MCF 10A (cell line): ENCODE results near the gene DGKI. TPM values are rescaled to one million over a fixed set of nuclear protein-coding genes. Genes with fewer than 3 reads are reported as not detected.

Experiments
- BruUV-seq: library from RNA; stranded (reverse); fragments of 400-500 nt; replicated peaks from 2 replicates; lab custom pipeline; 2021; lab: Mats Ljungman, UMichigan
- CTCF ChIA-PET: fragments of 300-600 bp; sonication (Branson Sonifier 250); formaldehyde crosslinking; extraction: SDS; loops from one replicate; lab custom pipeline; 2021; ENCODE audit warnings: antibody characterized with exemption, inconsistent platforms; lab: Yijun Ruan, JAX
- POLR2A ChIA-PET: fragments of 300-600, 350-650 bp; sonication (Branson Sonifier 250); formaldehyde crosslinking; extraction: SDS; loops from one replicate; lab custom pipeline; 2020; ENCODE audit warnings: antibody characterized with exemption, inconsistent platforms; lab: Yijun Ruan, JAX
- DNase-seq: peaks from one replicate; pipeline ENCODE4 v3.0.0-alpha.2; 2018; ENCODE audit not compliant: unreplicated experiment
- H3K27ac Mint-ChIP-seq: one replicate; pipeline ENCODE4 v1.8.0; 2022; ENCODE audit warnings: mild to moderate bottlenecking, low read depth, mixed read lengths; ENCODE audit not compliant: unreplicated experiment
- H3K27me3 Mint-ChIP-seq: one replicate; pipeline ENCODE4 v1.8.0; 2022; ENCODE audit warnings: mixed read lengths; ENCODE audit not compliant: insufficient read depth, unreplicated experiment
- H3K36me3 Mint-ChIP-seq: one replicate; pipeline ENCODE4 v1.8.0; 2022; ENCODE audit warnings: mild to moderate bottlenecking, moderate library complexity, mixed read lengths; ENCODE audit not compliant: insufficient read depth, unreplicated experiment
- H3K4me1 Mint-ChIP-seq: one replicate; pipeline ENCODE4 v1.8.0; 2022; ENCODE audit warnings: mixed read lengths; ENCODE audit not compliant: insufficient read depth, unreplicated experiment
- H3K4me3 Mint-ChIP-seq: one replicate; pipeline ENCODE4 v1.8.0; 2022; ENCODE audit warnings: mild to moderate bottlenecking, moderate library complexity, mixed read lengths; ENCODE audit not compliant: unreplicated experiment
- H3K9me3 Mint-ChIP-seq: one replicate; pipeline ENCODE4 v1.8.0; 2022; ENCODE audit warnings: mixed read lengths; ENCODE audit not compliant: unreplicated experiment
- CTCF ChIP-seq: fragments of 200-600 bp; IDR thresholded peaks from one replicate; pipeline ENCODE4 v1.8.0; 2022; ENCODE audit warnings: antibody characterized with exemption, mild to moderate bottlenecking; ENCODE audit not compliant: unreplicated experiment
- intact Hi-C: fragments of 100-400 bp; cut with micrococcal nuclease; formaldehyde crosslinking; loops from 2 replicates; pipeline ENCODE4 v1.14.1; 2022
- total RNA-seq: library from RNA; stranded (reverse); gene quantifications from 2 replicates; pipeline ENCODE4 v1.2.3, GENCODE V29; 2022

DGKI gene
- total RNA-seq, 1 experiment from 2014 or later: 1.4 TPM

- no TSS peak for BruUV-seq
- H3K4me3 Mint-ChIP-seq: no peak overlapping the region
- POLR2A ChIA-PET: interaction anchor here (1.5 kb wide), 1 partner anchor 12 kb away, joined by 13 read pairs; no protein-coding TSS in a partner anchor
- H3K27me3 Mint-ChIP-seq: no peaks in the 10 kb centered on the region
- H3K9me3 Mint-ChIP-seq: no peaks in the 10 kb centered on the region
- CTCF ChIA-PET: interaction anchor here (0.6 to 1.6 kb wide), 5 partner anchors 13 to 1463 kb away, joined by 3 to 5 read pairs (median 3); no protein-coding TSS in a partner anchor
- H3K4me1 Mint-ChIP-seq: peaks cover 21% of the 10 kb centered on the region
- DNase-seq: peak; percentile 82
- intact Hi-C loops: no loop called here
- H3K27ac Mint-ChIP-seq: peak overlapping the region; percentile 3
- no peaks in the 10 kb centered on the region for H3K36me3 Mint-ChIP-seq
- TF ChIP-seq CTCF: no peak
Measured at GRCh38 chr7:137681657-137682562, 164.9 kb downstream of the DGKI start.

DNA sequence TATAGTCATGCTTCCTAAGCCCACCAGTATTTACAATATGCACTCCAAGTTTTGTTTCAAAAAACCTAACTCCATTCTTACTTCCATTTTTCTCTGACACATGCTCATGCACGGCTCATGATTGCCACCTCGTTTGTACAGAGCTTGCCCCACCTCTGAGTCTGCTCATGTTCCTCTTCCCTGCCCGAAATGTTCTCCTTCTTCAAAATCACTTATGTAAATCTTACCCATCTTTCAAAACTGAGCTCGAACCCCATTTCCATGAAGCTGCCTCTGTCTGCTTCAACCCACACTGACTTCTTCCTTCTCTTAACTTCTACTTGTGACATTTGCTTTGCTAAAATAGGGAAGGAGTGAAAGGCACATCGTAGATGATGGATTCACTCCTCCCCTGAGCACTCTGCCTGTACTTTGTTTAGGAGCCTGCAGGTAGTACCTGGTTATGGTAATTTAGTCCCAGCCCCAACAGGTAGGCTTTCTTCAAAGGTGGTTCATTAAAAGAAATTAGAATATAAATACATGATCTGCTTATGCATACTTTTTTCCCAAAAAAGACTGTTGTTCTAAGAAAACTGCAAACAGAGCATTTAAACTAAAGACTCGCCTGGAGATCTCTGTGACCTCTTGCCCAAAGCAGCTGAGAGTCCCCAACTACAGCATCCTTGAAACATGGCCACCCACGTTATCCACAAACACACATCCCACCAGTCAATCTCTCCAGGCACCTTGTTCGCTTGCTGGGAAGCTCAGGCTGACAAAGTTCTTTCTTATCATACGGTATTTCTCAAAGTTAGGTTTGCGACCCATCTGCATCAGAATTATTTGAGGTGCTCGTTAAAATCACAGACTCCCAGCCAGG lies 172.0 kb downstream of the DGKI start:
- CTCF ChIA-PET: interaction anchor here (0.6 to 1.5 kb wide), 5 partner anchors 16 to 520 kb away, joined by 3 to 6 read pairs (median 3); no protein-coding TSS in a partner anchor
- POLR2A ChIA-PET: interaction anchor here (0.7 kb wide), 1 partner anchor 533 kb away, joined by 3 read pairs; no protein-coding TSS in a partner anchor
- H3K27ac Mint-ChIP-seq: no peak overlapping the region
- no peak overlapping the region for H3K4me3 Mint-ChIP-seq
- BruUV-seq: no TSS peak
- no peaks in the 10 kb centered on the region for H3K9me3 Mint-ChIP-seq
- peaks cover 22% of the 10 kb centered on the region for H3K4me1 Mint-ChIP-seq
- H3K27me3 Mint-ChIP-seq: no peaks in the 10 kb centered on the region
- intact Hi-C loops: no loop called here
- H3K36me3 Mint-ChIP-seq: no peaks in the 10 kb centered on the region
- no peak for DNase-seq
- no peak for TF ChIP-seq CTCF

- ChIA-PET CTCF (interaction anchor here (0.7 to 1.5 kb wide), 3 partner anchors 18 to 520 kb away, joined by 3 to 6 read pairs (median 6); no protein-coding TSS in a partner anchor), POLR2A (no interaction called here)
- intact Hi-C loops: no loop called here
- Mint-ChIP-seq H3K27me3 (no peaks in the 10 kb centered on the region), H3K27ac (no peak overlapping the region), H3K36me3 (no peaks in the 10 kb centered on the region), H3K9me3 (no peaks in the 10 kb centered on the region), H3K4me3 (no peak overlapping the region), H3K4me1 (peaks cover 22% of the 10 kb centered on the region)
- DNase-seq: no peak
- BruUV-seq: no TSS peak
- no peak for TF ChIP-seq CTCF
Measured at GRCh38 chr7:137674048-137674447, 172.7 kb downstream of the DGKI start.
